Dendritic cell treated with granulocyte-macrophage colony-stimulating factor and Interleukin-4, amounts not matched to agents 40 ng/mL and 50 ng/mL, for 4 days (primary cell): Measurements from ENCODE around the gene TRIM67.
"Not testable (repeated sequence)": the region's sequence is repeated elsewhere in the genome, so short reads cannot be mapped to it uniquely, and the experiment has no call there.

Source experiments
- H3K27ac Mint-ChIP-seq: one replicate; pipeline ENCODE4 v1.8.0; 2022; ENCODE audit warnings: mild to moderate bottlenecking, mixed read lengths
- H3K27me3 Mint-ChIP-seq: one replicate; pipeline ENCODE4 v1.8.0; 2022; ENCODE audit warnings: mild to moderate bottlenecking, mixed read lengths
- H3K36me3 Mint-ChIP-seq: one replicate; pipeline ENCODE4 v1.8.0; 2022; ENCODE audit warnings: low read depth, mixed read lengths
- H3K4me1 Mint-ChIP-seq: one replicate; pipeline ENCODE4 v1.8.0; 2022; ENCODE audit warnings: low read depth, mixed read lengths
- H3K4me3 Mint-ChIP-seq: one replicate; pipeline ENCODE4 v1.8.0; 2022; ENCODE audit warnings: mild to moderate bottlenecking, moderate library complexity, mixed read lengths
- H3K9me3 Mint-ChIP-seq: one replicate; pipeline ENCODE4 v1.8.0; 2022; ENCODE audit warnings: mixed read lengths
- intact Hi-C: fragments of 100-400 bp; cut with micrococcal nuclease; formaldehyde crosslinking; loops from one replicate; pipeline ENCODE4 v1.15.0; 2022

Gene TRIM67

DNA sequence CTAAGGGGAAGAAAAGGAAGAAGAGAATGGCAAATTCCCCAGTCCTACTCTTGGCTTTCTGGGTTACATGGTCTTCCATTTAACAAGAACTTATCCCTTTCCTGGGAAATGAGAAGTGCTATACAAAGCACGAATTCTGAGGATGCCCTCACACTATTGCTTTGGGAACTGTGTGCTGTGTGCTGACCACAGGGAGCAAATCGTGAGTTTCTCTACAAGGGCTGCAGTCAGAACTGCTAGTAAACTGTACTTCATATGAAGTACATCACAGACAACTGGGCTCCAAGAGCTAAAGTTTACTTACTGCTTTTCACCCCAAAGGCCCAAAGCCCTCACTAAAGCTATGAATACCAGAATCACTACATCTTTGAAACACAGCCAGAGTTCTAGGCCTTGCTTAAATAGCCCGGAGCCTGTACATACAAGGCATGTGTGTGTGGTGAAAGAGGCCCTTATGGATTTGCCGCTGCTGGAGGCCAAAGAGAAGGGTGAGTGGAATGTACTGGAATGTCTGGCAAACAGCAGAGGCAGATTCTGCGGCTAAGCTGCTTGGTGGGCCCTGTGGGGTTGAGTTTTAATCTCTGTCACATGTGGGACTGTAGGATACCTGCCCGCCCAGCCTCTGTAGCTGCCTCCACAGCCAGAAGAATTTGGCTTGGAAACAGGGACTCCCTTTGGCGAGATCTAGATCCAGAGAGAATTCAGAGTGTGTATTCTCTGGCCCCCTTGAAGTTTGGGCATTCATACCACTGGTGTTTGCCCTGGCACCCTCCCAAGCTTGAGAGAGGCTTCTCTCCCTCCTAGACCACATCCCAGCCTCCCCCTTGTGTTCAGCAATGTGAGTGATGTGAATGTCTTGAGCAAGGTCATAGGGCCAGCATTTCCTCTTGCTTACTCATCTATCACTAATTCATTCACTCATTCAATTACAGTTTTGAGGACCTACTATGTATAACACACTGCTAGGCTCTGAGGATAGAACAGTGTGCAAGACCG lies 21.9 kb upstream of the TRIM67 start:
- H3K4me3 Mint-ChIP-seq: no peak overlapping the region

GRCh38 chr1:231144416-231145193 lies 17.3 kb upstream of the TRIM67 start:
- Mint-ChIP-seq H3K36me3 (no peaks in the 10 kb centered on the region), H3K4me3 (no peak overlapping the region), H3K27me3 (peaks cover 22% of the 10 kb centered on the region), H3K9me3 (no peaks in the 10 kb centered on the region), H3K27ac (no peak overlapping the region), H3K4me1 (no peaks in the 10 kb centered on the region)
- intact Hi-C loops: no loop called here

More for the DNA sequence above, 21.9 kb upstream of the TRIM67 start:
- Mint-ChIP-seq H3K27me3 (peaks cover 8% of the 10 kb centered on the region), H3K4me1 (no peaks in the 10 kb centered on the region), H3K27ac (no peak overlapping the region), H3K9me3 (no peaks in the 10 kb centered on the region), H3K36me3 (no peaks in the 10 kb centered on the region)
- intact Hi-C loops: no loop called here

GRCh38 chr1:231147896-231148295 lies 14.0 kb upstream of the TRIM67 start:
- intact Hi-C loops: no loop called here
- H3K27ac Mint-ChIP-seq: no peak overlapping the region
- no peak overlapping the region for H3K4me3 Mint-ChIP-seq
- H3K9me3 Mint-ChIP-seq: peaks cover 24% of the 10 kb centered on the region
- H3K36me3 Mint-ChIP-seq: no peaks in the 10 kb centered on the region
- H3K27me3 Mint-ChIP-seq: peaks cover 27% of the 10 kb centered on the region
- H3K4me1 Mint-ChIP-seq: no peaks in the 10 kb centered on the region

DNA sequence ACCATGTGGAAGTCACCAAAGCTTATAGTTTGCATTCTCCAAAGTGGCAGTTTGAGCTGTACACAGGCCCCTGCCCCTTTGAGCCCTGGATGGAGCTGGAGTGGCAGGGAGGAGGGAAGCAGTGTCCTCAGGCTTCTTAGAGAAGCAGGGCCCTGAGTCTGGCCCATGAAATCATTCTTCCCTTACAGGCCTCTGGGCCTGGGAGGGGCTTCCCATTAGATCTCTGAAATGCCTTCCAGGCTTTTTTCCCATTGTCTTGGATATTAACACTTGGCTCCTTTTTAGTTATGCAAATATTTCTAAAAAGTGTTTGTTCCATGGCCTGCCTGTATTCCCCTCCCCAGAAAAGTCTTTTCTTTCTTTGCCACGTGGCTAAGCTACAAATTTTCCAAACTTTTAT lies 10.0 kb upstream of the TRIM67 start:
- intact Hi-C loops: no loop called here
- no peaks in the 10 kb centered on the region for H3K36me3 Mint-ChIP-seq
- no peak overlapping the region for H3K27ac Mint-ChIP-seq
- peaks cover 40% of the 10 kb centered on the region for H3K27me3 Mint-ChIP-seq
- H3K9me3 Mint-ChIP-seq: peaks cover 26% of the 10 kb centered on the region
- H3K4me3 Mint-ChIP-seq: no peak overlapping the region
- H3K4me1 Mint-ChIP-seq: no peaks in the 10 kb centered on the region

- no peak overlapping the region for H3K27ac Mint-ChIP-seq
- H3K27me3 Mint-ChIP-seq: peaks cover 44% of the 10 kb centered on the region
- no peak overlapping the region for H3K4me3 Mint-ChIP-seq
- H3K9me3 Mint-ChIP-seq: peaks cover 26% of the 10 kb centered on the region
- H3K4me1 Mint-ChIP-seq: no peaks in the 10 kb centered on the region
- intact Hi-C loops: no loop called here
- H3K36me3 Mint-ChIP-seq: no peaks in the 10 kb centered on the region
Measured at GRCh38 chr1:231153726-231154125, 8.1 kb upstream of the TRIM67 start.

DNA sequence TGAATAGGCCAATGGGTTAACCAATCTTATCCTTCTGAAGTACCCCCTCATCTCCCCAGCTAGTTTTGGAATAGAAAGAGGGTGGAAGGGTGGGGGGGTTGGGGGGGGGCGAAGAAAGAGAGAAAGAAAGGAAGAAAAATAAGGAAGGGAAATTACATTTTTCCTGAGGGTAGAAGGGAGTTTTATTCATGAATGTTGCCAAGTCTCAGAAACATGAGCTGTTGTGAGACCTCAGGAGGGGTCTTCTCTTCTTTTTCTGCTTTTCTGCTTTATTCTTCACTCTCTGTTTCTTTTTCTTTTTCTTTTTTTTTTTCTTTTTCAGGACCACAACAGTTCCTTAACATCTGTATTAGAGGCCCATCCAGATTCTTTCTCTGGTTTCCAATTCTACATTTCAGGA lies 6.0 kb upstream of the TRIM67 start:
- H3K27ac Mint-ChIP-seq: no peak overlapping the region
- H3K36me3 Mint-ChIP-seq: no peaks in the 10 kb centered on the region
- no peak overlapping the region for H3K4me3 Mint-ChIP-seq
- peaks cover 60% of the 10 kb centered on the region for H3K27me3 Mint-ChIP-seq
- H3K9me3 Mint-ChIP-seq: peaks cover 23% of the 10 kb centered on the region
- intact Hi-C loops: no loop called here
- no peaks in the 10 kb centered on the region for H3K4me1 Mint-ChIP-seq

- no peak overlapping the region for H3K27ac Mint-ChIP-seq
- intact Hi-C loops: no loop called here
- H3K4me1 Mint-ChIP-seq: no peaks in the 10 kb centered on the region
- no peaks in the 10 kb centered on the region for H3K36me3 Mint-ChIP-seq
- H3K9me3 Mint-ChIP-seq: peaks cover 8% of the 10 kb centered on the region
- H3K4me3 Mint-ChIP-seq: no peak overlapping the region
- H3K27me3 Mint-ChIP-seq: peaks cover 71% of the 10 kb centered on the region
Measured at GRCh38 chr1:231157311-231157710, 4.5 kb upstream of the TRIM67 start.

DNA sequence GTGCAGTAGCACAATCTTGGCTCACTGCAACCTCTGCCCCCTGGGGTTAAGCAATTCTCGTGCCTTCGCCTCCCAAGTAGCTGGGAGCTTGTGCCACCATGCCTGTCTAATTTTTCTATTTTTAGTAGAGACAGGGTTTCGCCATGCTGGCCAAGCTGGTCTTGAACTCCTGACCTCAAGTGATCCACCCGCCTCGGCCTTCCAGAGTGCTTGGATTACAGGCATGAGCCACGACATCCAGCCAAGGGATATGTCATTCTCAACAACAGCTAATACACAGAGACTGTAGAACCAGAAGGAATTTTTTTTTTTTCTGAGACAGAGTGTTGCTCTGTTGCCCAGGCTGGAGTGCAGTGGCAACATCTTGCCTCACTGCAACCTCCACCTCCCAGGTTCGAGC lies 3.7 kb upstream of the TRIM67 start:
- H3K4me1 Mint-ChIP-seq, intact Hi-C loops, H3K4me3 Mint-ChIP-seq, H3K9me3 Mint-ChIP-seq, H3K36me3 Mint-ChIP-seq, H3K27ac Mint-ChIP-seq: not testable (repeated sequence)
- peaks cover 77% of the 10 kb centered on the region for H3K27me3 Mint-ChIP-seq

DNA sequence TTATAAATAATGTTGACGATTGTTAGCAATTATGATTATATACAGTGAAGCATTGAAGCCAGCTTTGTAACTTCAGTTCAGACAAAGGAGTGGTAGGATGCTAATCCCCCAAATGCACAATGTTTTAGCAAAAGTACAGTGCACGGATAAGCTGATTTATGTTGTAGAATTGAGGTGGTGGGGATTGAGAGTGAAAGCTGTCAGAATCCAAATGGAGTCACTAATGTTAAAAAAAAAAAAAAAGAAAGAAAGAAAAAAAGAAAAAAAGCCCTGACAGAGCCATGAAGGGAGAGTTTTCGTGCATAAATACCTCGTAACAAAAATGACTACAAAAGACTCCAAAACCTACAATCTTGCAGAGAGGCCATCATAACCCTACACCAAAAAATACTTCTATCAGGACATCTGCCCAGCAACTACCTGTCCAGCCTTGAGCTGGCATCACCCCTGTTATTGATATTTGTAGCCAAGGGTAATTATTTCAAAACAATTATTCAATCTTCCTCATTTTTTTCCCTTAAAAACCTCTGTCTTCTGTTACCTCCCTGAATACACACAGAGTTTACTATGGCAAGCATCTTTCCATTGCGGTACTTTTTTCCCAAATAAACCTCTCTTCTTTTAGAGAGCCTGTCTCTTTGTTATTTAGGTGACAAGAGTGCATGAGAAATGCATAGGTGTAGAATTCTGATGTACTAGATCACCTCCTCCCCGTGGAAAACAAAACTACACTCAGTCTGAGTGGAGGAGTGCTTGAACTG lies 2.5 kb upstream of the TRIM67 start:
- H3K4me1 Mint-ChIP-seq: no peaks in the 10 kb centered on the region
- intact Hi-C loops: no loop called here
- H3K4me3 Mint-ChIP-seq: no peak overlapping the region
- H3K27ac Mint-ChIP-seq: no peak overlapping the region
- no peaks in the 10 kb centered on the region for H3K36me3 Mint-ChIP-seq
- H3K27me3 Mint-ChIP-seq: peaks cover 86% of the 10 kb centered on the region
- H3K9me3 Mint-ChIP-seq: no peaks in the 10 kb centered on the region

DNA sequence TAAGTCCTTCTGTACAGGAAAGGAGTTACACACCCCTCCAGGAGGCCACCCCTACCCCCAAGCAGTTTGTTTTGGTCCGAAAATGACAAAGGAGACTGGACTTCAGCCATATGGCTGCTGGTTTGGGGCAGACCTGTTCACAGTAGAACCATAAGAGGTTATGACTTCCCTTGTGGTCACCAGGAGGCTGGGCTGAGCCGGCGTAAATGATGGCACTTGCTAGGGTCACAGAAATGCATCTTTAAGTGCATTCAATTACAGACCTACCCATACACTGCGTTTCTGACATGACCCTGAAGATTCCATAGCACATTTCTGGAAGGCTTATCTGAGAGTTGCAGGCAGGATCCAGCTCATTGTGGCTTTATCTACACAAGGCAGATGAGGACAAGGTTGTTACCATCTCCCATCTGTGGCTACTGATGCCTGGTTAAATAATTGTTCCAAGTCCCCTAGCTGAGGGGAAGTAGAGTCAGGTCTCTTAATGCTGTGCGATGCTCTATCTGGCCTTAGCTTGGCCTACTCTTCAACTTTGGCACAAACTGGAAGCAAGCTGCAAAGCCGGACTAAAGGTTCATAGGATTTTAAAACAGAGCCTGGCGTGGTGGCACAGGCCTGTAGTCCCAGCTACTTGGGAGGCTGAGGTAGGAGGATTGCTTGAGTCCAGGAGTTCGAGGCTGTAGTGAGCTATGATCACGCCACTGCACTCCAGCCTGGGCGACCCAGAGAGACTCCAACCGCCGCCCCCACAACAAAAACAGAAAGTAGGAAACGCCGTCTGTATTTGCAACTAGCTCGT lies 1.7 kb upstream of the TRIM67 start:
- Mint-ChIP-seq H3K9me3 (no peaks in the 10 kb centered on the region), H3K4me1 (no peaks in the 10 kb centered on the region), H3K36me3 (no peaks in the 10 kb centered on the region), H3K27ac (no peak overlapping the region), H3K4me3 (no peak overlapping the region), H3K27me3 (peaks cover 90% of the 10 kb centered on the region)
- intact Hi-C loops: no loop called here

DNA sequence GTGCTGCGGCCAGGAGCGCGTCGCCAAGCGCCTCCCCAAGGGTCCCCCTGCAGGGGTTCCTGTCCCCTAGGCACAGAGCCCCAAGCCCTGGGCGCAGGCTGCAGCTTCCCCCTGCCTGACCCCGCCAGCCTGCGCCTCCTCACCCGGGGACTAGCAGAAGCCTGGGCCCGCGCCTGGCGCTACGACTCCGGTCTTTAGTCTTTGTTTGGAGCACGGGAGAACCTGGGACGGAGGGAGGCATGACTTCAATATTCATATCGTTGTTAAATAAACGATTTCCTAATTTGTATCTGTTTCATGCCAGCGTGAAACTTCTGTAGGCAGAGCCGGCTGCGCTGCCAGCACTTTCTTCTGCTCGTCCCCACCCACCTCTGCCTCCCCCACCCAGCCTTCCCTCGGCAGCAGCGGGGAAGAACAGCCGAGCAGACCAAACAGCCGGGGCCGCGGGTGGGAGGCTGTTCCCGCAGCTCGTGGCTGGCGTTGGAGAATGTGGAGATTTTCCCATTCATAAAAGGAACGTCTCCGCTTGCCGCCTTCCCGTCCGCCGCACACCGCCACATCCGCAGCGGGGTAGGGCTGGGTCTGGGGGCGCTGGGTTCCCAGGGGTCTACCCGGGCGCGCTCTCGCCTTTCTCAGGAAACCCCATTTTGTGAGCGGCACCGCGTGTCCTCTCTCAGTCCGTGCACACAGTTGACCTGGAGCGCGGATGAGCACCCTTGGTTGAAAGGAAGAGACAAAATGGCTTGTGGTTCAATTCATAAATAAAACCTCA lies 777 bp upstream of the TRIM67 start:
- Mint-ChIP-seq H3K9me3 (no peaks in the 10 kb centered on the region), H3K27me3 (peaks cover 88% of the 10 kb centered on the region), H3K27ac (no peak overlapping the region), H3K4me1 (no peaks in the 10 kb centered on the region), H3K4me3 (no peak overlapping the region), H3K36me3 (no peaks in the 10 kb centered on the region)
- intact Hi-C loops: no loop called here

GRCh38 chr1:231162297-231162969 lies 575 bp downstream of the TRIM67 start:
- intact Hi-C loops: no loop called here
- H3K27me3 Mint-ChIP-seq: peaks cover 85% of the 10 kb centered on the region
- H3K4me3 Mint-ChIP-seq: no peak overlapping the region
- no peak overlapping the region for H3K27ac Mint-ChIP-seq
- no peaks in the 10 kb centered on the region for H3K36me3 Mint-ChIP-seq
- no peaks in the 10 kb centered on the region for H3K9me3 Mint-ChIP-seq
- no peaks in the 10 kb centered on the region for H3K4me1 Mint-ChIP-seq
